ENCODE results near the gene TAOK3. TPM values are rescaled to one million over a fixed set of nuclear protein-coding genes. Genes with fewer than 3 reads are reported as not detected.

Gene TAOK3
- total RNA-seq, 1 donor from 2014 or later: 15.7 TPM

- no peak for DNase-seq (ENCODE audit: low read depth)
- Mint-ChIP-seq H3K4me1 (ENCODE audit: low read depth, unreplicated experiment) (no peaks in the 10 kb centered on the region), H3K36me3 (ENCODE audit: low read depth, unreplicated experiment) (peaks cover 23% of the 10 kb centered on the region), H3K27ac (ENCODE audit: unreplicated experiment) (no peak overlapping the region), H3K4me3 (ENCODE audit: unreplicated experiment) (no peak overlapping the region), H3K9me3 (ENCODE audit: unreplicated experiment) (no peaks in the 10 kb centered on the region), H3K27me3 (ENCODE audit: low read depth, unreplicated experiment) (no peaks in the 10 kb centered on the region)
- Histone ChIP-seq H3K4me3 (ENCODE audit: insufficient read depth, low read depth, low read length) (no peak overlapping the region), H2AFZ (ENCODE audit: low read depth, low read length) (no peak overlapping the region), H3K9ac (ENCODE audit: low read length) (no peak overlapping the region), H4K20me1 (ENCODE audit: insufficient read depth, low read length) (peaks cover 12% of the 10 kb centered on the region), H3K27ac (ENCODE audit: low read depth, low read length) (no peak overlapping the region), H3K4me1 (ENCODE audit: insufficient read depth, low read length) (peaks cover under 1% of the 10 kb centered on the region), H3K27me3 (ENCODE audit: insufficient read depth, low read length) (no peaks in the 10 kb centered on the region), H3K4me2 (ENCODE audit: low read length) (no peak overlapping the region), H3K79me2 (ENCODE audit: insufficient read depth, low read length) (peaks cover 5% of the 10 kb centered on the region), H3K9me3 (ENCODE audit: insufficient read depth, low read depth, low read length) (no peaks in the 10 kb centered on the region), H3K36me3 (ENCODE audit: insufficient read depth, low read length) (peaks cover 44% of the 10 kb centered on the region)
- TF ChIP-seq EZH2 (IDR thresholded peaks at IDR 0.05; ENCODE audit: insufficient read depth, low read length) (no peak), CTCF (IDR thresholded peaks at IDR 0.05; ENCODE audit: insufficient read depth, low read depth, low read length) (no peak)
- FAIRE-seq: no peak
Observed at GRCh38 chr12:118144499-118144898, 228.2 kb downstream of the TAOK3 start.

- peaks cover 37% of the 10 kb centered on the region for H3K36me3 ChIP-seq (ENCODE audit: insufficient read depth, low read length)
- FAIRE-seq (no peak), DNase-seq (ENCODE audit: low read depth) (no peak)
- peaks cover 31% of the 10 kb centered on the region for H3K79me2 ChIP-seq (ENCODE audit: insufficient read depth, low read length)
- H3K9me3 ChIP-seq (ENCODE audit: insufficient read depth, low read depth, low read length): no peaks in the 10 kb centered on the region
- peaks cover 8% of the 10 kb centered on the region for H3K4me1 ChIP-seq (ENCODE audit: insufficient read depth, low read length)
- H3K4me3 Mint-ChIP-seq (ENCODE audit: unreplicated experiment): no peak overlapping the region
- no peak overlapping the region for H3K27ac ChIP-seq (ENCODE audit: low read depth, low read length)
- no peak for TF ChIP-seq EZH2 (IDR thresholded peaks at IDR 0.05; ENCODE audit: insufficient read depth, low read length)
- H2AFZ ChIP-seq (ENCODE audit: low read depth, low read length): no peak overlapping the region
- H3K4me3 ChIP-seq (ENCODE audit: insufficient read depth, low read depth, low read length): no peak overlapping the region
- H3K36me3 Mint-ChIP-seq (ENCODE audit: low read depth, unreplicated experiment): peaks cover 21% of the 10 kb centered on the region
- no peak overlapping the region for H3K9ac ChIP-seq (ENCODE audit: low read length)
- H3K4me1 Mint-ChIP-seq (ENCODE audit: low read depth, unreplicated experiment): peaks cover 8% of the 10 kb centered on the region
- H3K4me2 ChIP-seq (ENCODE audit: low read length): no peak overlapping the region
- no peak overlapping the region for H3K27ac Mint-ChIP-seq (ENCODE audit: unreplicated experiment)
- no peaks in the 10 kb centered on the region for H3K27me3 Mint-ChIP-seq (ENCODE audit: low read depth, unreplicated experiment)
- H3K27me3 ChIP-seq (ENCODE audit: insufficient read depth, low read length): no peaks in the 10 kb centered on the region
- H3K9me3 Mint-ChIP-seq (ENCODE audit: unreplicated experiment): no peaks in the 10 kb centered on the region
- H4K20me1 ChIP-seq (ENCODE audit: insufficient read depth, low read length): peaks cover 24% of the 10 kb centered on the region
Observed at GRCh38 chr12:118140825-118141224, 231.9 kb downstream of the TAOK3 start.

- H3K36me3 ChIP-seq (ENCODE audit: insufficient read depth, low read length): peaks cover 16% of the 10 kb centered on the region
- H2AFZ ChIP-seq (ENCODE audit: low read depth, low read length): peak overlapping the region; percentile 95
- peak overlapping the region; percentile 97 for H3K9ac ChIP-seq (ENCODE audit: low read length)
- peaks cover 35% of the 10 kb centered on the region for H3K79me2 ChIP-seq (ENCODE audit: insufficient read depth, low read length)
- peak overlapping the region; percentile 79 for H3K4me3 ChIP-seq (ENCODE audit: insufficient read depth, low read depth, low read length)
- Mint-ChIP-seq H3K27me3 (ENCODE audit: low read depth, unreplicated experiment) (no peaks in the 10 kb centered on the region), H3K27ac (ENCODE audit: unreplicated experiment) (peak overlapping the region; percentile 86), H3K36me3 (ENCODE audit: low read depth, unreplicated experiment) (peaks cover 11% of the 10 kb centered on the region), H3K4me3 (ENCODE audit: unreplicated experiment) (peak overlapping the region; percentile 94), H3K9me3 (ENCODE audit: unreplicated experiment) (no peaks in the 10 kb centered on the region), H3K4me1 (ENCODE audit: low read depth, unreplicated experiment) (peaks cover 8% of the 10 kb centered on the region)
- no peak for DNase-seq (ENCODE audit: low read depth)
- no peak for FAIRE-seq
- peak overlapping the region; percentile 66 for H3K27ac ChIP-seq (ENCODE audit: low read depth, low read length)
- peaks cover 8% of the 10 kb centered on the region for H3K4me1 ChIP-seq (ENCODE audit: insufficient read depth, low read length)
- H3K4me2 ChIP-seq (ENCODE audit: low read length): peak overlapping the region; percentile 94
- TF ChIP-seq EZH2 (IDR thresholded peaks at IDR 0.05; ENCODE audit: insufficient read depth, low read length): no peak
- TF ChIP-seq CTCF (IDR thresholded peaks at IDR 0.05; ENCODE audit: insufficient read depth, low read depth, low read length): no peak
- no peaks in the 10 kb centered on the region for H3K9me3 ChIP-seq (ENCODE audit: insufficient read depth, low read depth, low read length)
- peaks cover 15% of the 10 kb centered on the region for H4K20me1 ChIP-seq (ENCODE audit: insufficient read depth, low read length)
- no peaks in the 10 kb centered on the region for H3K27me3 ChIP-seq (ENCODE audit: insufficient read depth, low read length)
Observed at GRCh38 chr12:118137148-118137678, 235.5 kb downstream of the TAOK3 start.

Data from astrocyte (in vitro differentiated cells and primary cell).